K562 treated with DMSO at 1 percent for 48 hours (cell line): ENCODE data around the gene NLRP2B. TPM values are rescaled to one million over a fixed set of nuclear protein-coding genes. Genes with fewer than 3 reads are reported as not detected.

Source experiments
- total RNA-seq: library from RNA; unstranded; fragments of 300-600 nt; gene quantifications from 2 replicates; pipeline ENCODE4 v1.2.3, GENCODE V29; 2022; ENCODE audit warnings: low replicate concordance; ENCODE audit errors: extremely low read depth

Gene NLRP2B
- total RNA-seq = not detected in 2 replicates

DNA sequence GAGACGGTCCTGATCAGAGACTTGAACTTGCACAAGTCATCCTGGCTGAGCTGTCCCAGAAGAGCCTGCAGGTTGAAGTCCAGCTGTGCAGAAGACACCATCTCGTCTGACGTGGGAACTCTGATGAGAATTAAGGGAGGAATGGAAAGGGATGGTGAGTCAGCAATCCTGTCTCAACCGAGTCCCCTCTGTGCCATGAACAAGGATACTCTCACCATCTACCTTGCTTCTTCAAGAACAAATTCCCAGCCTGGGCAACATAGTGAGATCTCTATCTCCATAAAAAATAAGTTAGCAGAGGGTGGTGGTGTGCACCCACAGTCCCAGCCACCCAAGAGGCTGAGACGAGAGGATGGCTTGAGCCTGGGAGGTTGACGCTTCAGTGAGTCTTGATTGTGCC is at the start of gene NLRP2B:
Gene NLRP2B (minus strand): TSS at position 101 of the 400 bp plus-strand sequence.

Other genes starting within 250 kb of the NLRP2B start
- gene ZXDB, start 88.2 kb downstream of the NLRP2B start, total RNA-seq = not detected in 2 replicates
- not detected in 2 replicates for gene ZXDA, start 230.2 kb upstream of the NLRP2B start, total RNA-seq